A549 (cell line): ENCODE data around the gene OR56A5. TPM values are rescaled to one million over a fixed set of nuclear protein-coding genes. Genes with fewer than 3 reads are reported as not detected.

Experiments used
- ATAC-seq, 2 experiments: fragments of 200-7000 bp in 1 of 2; fragments of >200 bp in 1 of 2; cut with Nextera tagmentation in 1 of 2; cut with Tn5 transposase in 1 of 2; 3 replicates each; pipeline versions ENCODE4 v1.8.0 to v1.9.1; 2018 to 2020; ENCODE audit warnings: mild to moderate bottlenecking in 1 of 2, moderate library complexity in 1 of 2
- CTCF ChIA-PET: fragments of 300-600 bp; sonication (Branson Sonifier 250); formaldehyde crosslinking; extraction: SDS; loops from one replicate; lab custom pipeline; 2021; ENCODE audit warnings: antibody characterized with exemption, inconsistent platforms; lab: Yijun Ruan, JAX
- POLR2A ChIA-PET: fragments of 350-600 bp; formaldehyde crosslinking; extraction: SDS; loops from one replicate; lab custom pipeline; 2021; ENCODE audit warnings: antibody characterized with exemption, inconsistent platforms; lab: Yijun Ruan, JAX
- DNase-seq, 2 experiments: peaks; one replicate each; pipeline versions ENCODE4 v3.0.0 to v3.0.0-alpha.2; 2011 to 2016; ENCODE audit warnings: low read depth in 1 of 2, low spot score in 1 of 2
- FAIRE-seq: peaks from 2 replicates; lab custom pipeline; 2011; peaks lifted over from hg19 to GRCh38; lab: Jason Lieb, UNC
- H3K27ac ChIP-seq, 2 experiments: fragments of >200 bp; sonication (Bioruptor Twin); formaldehyde crosslinking; 3 replicates each; pipeline ENCODE4 v1.5.1; 2016 to 2017
- H3K4me1 ChIP-seq: fragments of >200 bp; sonication (Bioruptor Twin); formaldehyde crosslinking; 3 replicates; pipeline ENCODE4 v1.6.1; 2016
- H3K4me2 ChIP-seq: fragments of >200 bp; sonication (Bioruptor Twin); formaldehyde crosslinking; 3 replicates; pipeline ENCODE4 v1.6.1; 2016
- H3K4me3 ChIP-seq: fragments of >200 bp; sonication (Bioruptor Twin); formaldehyde crosslinking; 3 replicates; pipeline ENCODE4 v1.5.1; 2016
- H3K9me3 ChIP-seq: fragments of >200 bp; sonication (Bioruptor Twin); formaldehyde crosslinking; 3 replicates; pipeline ENCODE4 v1.6.1; 2016
- BCL3 ChIP-seq: fragments of >200 bp; sonication (Bioruptor Twin); formaldehyde crosslinking; IDR thresholded peaks from 3 replicates; pipeline ENCODE4 v1.6.1; 2016
- CBX8 ChIP-seq: fragments of 200-600 bp; sonication (generic); IDR thresholded peaks from 2 replicates; pipeline ENCODE4 v1.6.1; 2016
- CHD4 ChIP-seq: fragments of 200-600 bp; sonication (generic); IDR thresholded peaks from 2 replicates; pipeline ENCODE4 v1.6.1; 2016; ENCODE audit warnings: antibody characterized with exemption, mild to moderate bottlenecking, borderline replicate concordance
- CTCF ChIP-seq: fragments of >200 bp; sonication (Bioruptor Twin); formaldehyde crosslinking; IDR thresholded peaks from 3 replicates; pipeline ENCODE4 v1.5.1; 2016
- E2F6 ChIP-seq: IDR thresholded peaks from 2 replicates; pipeline ENCODE4 v1.6.1; 2012; ENCODE audit warnings: low read depth, borderline replicate concordance
- EHF ChIP-seq: fragments of 250-450 bp; sonication (Bioruptor Pico); IDR thresholded peaks from 2 replicates; pipeline ENCODE4 v1.5.0; 2020; ENCODE audit warnings: mild to moderate bottlenecking
- EHMT2 ChIP-seq: fragments of 200-600 bp; sonication (generic); IDR thresholded peaks from 2 replicates; pipeline ENCODE4 v1.6.1; 2016; ENCODE audit warnings: antibody characterized with exemption, low read depth, mild to moderate bottlenecking, moderate library complexity
- ELK1 ChIP-seq: fragments of 150-350 bp; IDR thresholded peaks from 2 replicates; pipeline ENCODE4 v1.6.1; 2014; ENCODE audit warnings: low read depth, mild to moderate bottlenecking, low read length
- GATA3 ChIP-seq: IDR thresholded peaks from 2 replicates; pipeline ENCODE4 v1.6.1; 2012; ENCODE audit warnings: borderline replicate concordance
- HES2 ChIP-seq: fragments of >200 bp; sonication (Bioruptor Twin); formaldehyde crosslinking; IDR thresholded peaks from 2 replicates; pipeline ENCODE4 v1.6.1; 2016
- HMGXB4 ChIP-seq: fragments of 250-450 bp; sonication (Bioruptor Pico); IDR thresholded peaks from 2 replicates; pipeline ENCODE4 v1.5.0; 2021; ENCODE audit warnings: mild to moderate bottlenecking, moderate library complexity, borderline replicate concordance
- HOXB13 ChIP-seq: fragments of 250-450 bp; sonication (Bioruptor Pico); IDR thresholded peaks from 2 replicates; pipeline ENCODE4 v1.5.0; 2020; ENCODE audit warnings: low read depth, mild to moderate bottlenecking, moderate library complexity
- KDM5A ChIP-seq: fragments of 200-600 bp; sonication (generic); IDR thresholded peaks from 2 replicates; pipeline ENCODE4 v1.6.1; 2016; ENCODE audit warnings: antibody characterized with exemption, mild to moderate bottlenecking
- PBX3 ChIP-seq: IDR thresholded peaks from 2 replicates; pipeline ENCODE4 v1.6.1; 2012
- POLR2A ChIP-seq: IDR thresholded peaks from 2 replicates; pipeline ENCODE4 v1.6.1; 2012; ENCODE audit warnings: mild to moderate bottlenecking, low read length
- REST ChIP-seq: fragments of 200-600 bp; sonication (generic); IDR thresholded peaks from 2 replicates; pipeline ENCODE4 v1.6.1; 2016; ENCODE audit warnings: antibody characterized with exemption, mild to moderate bottlenecking, moderate library complexity
- RNF2 ChIP-seq: fragments of 200-600 bp; sonication (generic); IDR thresholded peaks from 2 replicates; pipeline ENCODE4 v1.6.1; 2016; ENCODE audit warnings: low read depth, mild to moderate bottlenecking, antibody characterized with exemption, moderate library complexity, borderline replicate concordance
- USF2 ChIP-seq: fragments of 450-650 bp; IDR thresholded peaks from 2 replicates; pipeline ENCODE4 v1.6.1; 2014; ENCODE audit warnings: antibody characterized with exemption
- ZFP36 ChIP-seq: fragments of 450-650 bp; IDR thresholded peaks from 2 replicates; pipeline ENCODE4 v1.6.1; 2014; ENCODE audit warnings: borderline replicate concordance; ENCODE audit not compliant: partially characterized antibody
- ZNF302 ChIP-seq: fragments of 250-450 bp; sonication (Bioruptor Pico); IDR thresholded peaks from 2 replicates; pipeline ENCODE4 v1.9.0; 2021; ENCODE audit warnings: inconsistent platforms, mild to moderate bottlenecking, moderate library complexity
- WGBS: methylation state at CpG from one replicate; pipeline ENCODE4 v1.1.6; 2017; ENCODE audit errors: missing lambda C conversion rate; 5-methylcytosine and 5-hydroxymethylcytosine counted together
- polyA plus RNA-seq, 4 experiments: library from polyadenylated mRNA; depleted of rRNA in 3 of 4; stranded (reverse); fragments of >200 nt; fragmentation: RNase III in 1 of 4; extraction: RNeasy Plus Mini Kit Qiagen cat#74134 plus additional on column Dnase treatment in 1 of 4; gene quantifications; 2 replicates in 3 of 4; 3 replicates in 1 of 4; pipeline ENCODE4 v1.2.3, GENCODE V29; 2011 to 2017

The OR56A5 gene
- polyA plus RNA-seq, 2 of the 4 experiments (the other 2 are of a cell fraction): not detected

GRCh38 chr11:6006395-6006794 lies 38.1 kb upstream of the OR56A5 start:
- POLR2A ChIA-PET: no interaction called here
- no peaks in the 10 kb centered on the region for H3K4me1 ChIP-seq
- DNase-seq: no peak
- CTCF ChIA-PET: interaction anchor here (1.4 kb wide), 1 partner anchor 346 kb away, joined by 3 read pairs; no protein-coding TSS in a partner anchor
- TF ChIP-seq CTCF: no peak
- no peak for TF ChIP-seq POLR2A
- TF ChIP-seq CHD4: no peak
- TF ChIP-seq USF2: no peak
- no peak for TF ChIP-seq ZNF302 (CRISPR knock-in tag)
- no peak for TF ChIP-seq GATA3
- no peak for TF ChIP-seq ELK1
- no peak for TF ChIP-seq CBX8
- TF ChIP-seq EHF (CRISPR knock-in tag): no peak
- no peak for TF ChIP-seq HMGXB4 (CRISPR knock-in tag)
- no peak for TF ChIP-seq RNF2
- TF ChIP-seq, all 56 proteins: peak for 0
- no peaks in the 10 kb centered on the region for H3K9me3 ChIP-seq
- ATAC-seq (no peak), FAIRE-seq (no peak)
- H3K4me3 ChIP-seq: no peak overlapping the region
- no peak overlapping the region for H3K4me2 ChIP-seq
- no peak overlapping the region for H3K27ac ChIP-seq

GRCh38 chr11:6002202-6002699 lies 34.0 kb upstream of the OR56A5 start:
- Histone ChIP-seq H3K9me3 (no peaks in the 10 kb centered on the region), H3K4me2 (no peak overlapping the region), H3K4me1 (no peaks in the 10 kb centered on the region), H3K4me3 (no peak overlapping the region), H3K27ac (no peak overlapping the region)
- DNase-seq: no peak
- ATAC-seq: no peak
- ChIA-PET CTCF (interaction anchor here (3.8 kb wide), 1 partner anchor 361 kb away, joined by 9 read pairs; no protein-coding TSS in a partner anchor), POLR2A (no interaction called here)
- WGBS: 29% methylated on average over 7 of the region's 7 CpGs
- FAIRE-seq: no peak
- no peak for TF ChIP-seq POLR2A
- TF ChIP-seq HOXB13 (CRISPR knock-in tag): no peak
- TF ChIP-seq PBX3: no peak
- no peak for TF ChIP-seq EHF (CRISPR knock-in tag)
- TF ChIP-seq ZNF302 (CRISPR knock-in tag): no peak
- no peak for TF ChIP-seq USF2
- no peak for TF ChIP-seq EHMT2
- TF ChIP-seq ZFP36: no peak
- TF ChIP-seq BCL3: no peak
- TF ChIP-seq E2F6: no peak
- TF ChIP-seq HES2: no peak
- no peak for TF ChIP-seq KDM5A
- TF ChIP-seq REST: no peak
